ENCODE measurements around the gene FHIP2A. TPM values are rescaled to one million over a fixed set of nuclear protein-coding genes. Genes with fewer than 3 reads are reported as not detected.
"Not testable (repeated sequence)": the region's sequence is repeated elsewhere in the genome, so short reads cannot be mapped to it uniquely, and the experiment has no call there.

The FHIP2A gene
- total RNA-seq, 1 donor from 2014 or later: 59.3 TPM

DNA sequence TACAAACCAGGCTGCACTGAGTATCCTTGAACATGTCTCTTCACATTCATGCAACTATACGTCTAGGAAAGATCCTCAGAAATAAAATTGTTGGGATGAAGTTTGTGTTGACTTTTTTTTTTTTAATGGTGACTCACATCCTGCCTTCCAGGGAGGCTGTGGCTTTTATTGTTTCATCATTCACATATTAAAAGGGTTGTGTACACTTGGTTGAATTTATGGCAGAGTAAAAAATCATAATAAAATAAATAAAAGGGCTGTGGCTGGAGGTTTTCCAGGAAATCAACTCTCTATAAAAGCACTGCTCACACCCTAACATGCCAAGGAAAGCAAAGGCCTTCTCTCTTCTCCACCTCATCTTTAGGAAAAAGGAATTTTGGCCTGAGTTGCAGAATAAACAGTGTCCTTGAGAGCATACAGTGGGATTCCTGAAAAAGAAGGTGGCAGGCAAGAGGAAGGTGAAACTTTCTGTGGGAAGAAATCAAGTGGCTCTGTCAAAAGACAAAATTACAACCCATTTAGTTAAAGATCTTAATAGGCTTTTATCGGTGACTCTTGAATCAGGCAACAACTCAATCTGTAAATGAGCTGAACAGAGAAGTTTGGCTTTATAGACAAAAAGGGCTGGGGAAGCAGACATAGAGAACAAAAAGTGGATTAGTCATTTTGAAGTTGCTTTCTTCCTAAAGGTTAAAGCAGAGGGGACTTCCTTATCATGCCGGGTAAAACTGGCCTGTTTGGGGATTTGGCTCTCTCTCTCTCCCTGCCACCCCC lies 41.6 kb upstream of the FHIP2A start:
- Mint-ChIP-seq H3K9me3 (ENCODE audit: unreplicated experiment) (no peaks in the 10 kb centered on the region), H3K27ac (ENCODE audit: unreplicated experiment) (peak overlapping the region; percentile 80), H3K27me3 (ENCODE audit: unreplicated experiment) (no peaks in the 10 kb centered on the region), H3K36me3 (ENCODE audit: unreplicated experiment) (no peaks in the 10 kb centered on the region), H3K4me3 (ENCODE audit: unreplicated experiment) (no peak overlapping the region), H3K4me1 (ENCODE audit: unreplicated experiment) (peaks cover 15% of the 10 kb centered on the region)
- TF ChIP-seq, protein P1, sequence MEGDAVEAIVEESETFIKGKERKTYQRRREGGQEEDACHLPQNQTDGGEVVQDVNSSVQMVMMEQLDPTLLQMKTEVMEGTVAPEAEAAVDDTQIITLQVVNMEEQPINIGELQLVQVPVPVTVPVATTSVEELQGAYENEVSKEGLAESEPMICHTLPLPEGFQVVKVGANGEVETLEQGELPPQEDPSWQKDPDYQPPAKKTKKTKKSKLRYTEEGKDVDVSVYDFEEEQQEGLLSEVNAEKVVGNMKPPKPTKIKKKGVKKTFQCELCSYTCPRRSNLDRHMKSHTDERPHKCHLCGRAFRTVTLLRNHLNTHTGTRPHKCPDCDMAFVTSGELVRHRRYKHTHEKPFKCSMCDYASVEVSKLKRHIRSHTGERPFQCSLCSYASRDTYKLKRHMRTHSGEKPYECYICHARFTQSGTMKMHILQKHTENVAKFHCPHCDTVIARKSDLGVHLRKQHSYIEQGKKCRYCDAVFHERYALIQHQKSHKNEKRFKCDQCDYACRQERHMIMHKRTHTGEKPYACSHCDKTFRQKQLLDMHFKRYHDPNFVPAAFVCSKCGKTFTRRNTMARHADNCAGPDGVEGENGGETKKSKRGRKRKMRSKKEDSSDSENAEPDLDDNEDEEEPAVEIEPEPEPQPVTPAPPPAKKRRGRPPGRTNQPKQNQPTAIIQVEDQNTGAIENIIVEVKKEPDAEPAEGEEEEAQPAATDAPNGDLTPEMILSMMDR (IDR thresholded peaks at IDR 0.05): no peak
- no peak for DNase-seq (ENCODE audit: extremely low spot score, unreplicated experiment)

GRCh38 chr10:114780577-114781184 lies 40.9 kb upstream of the FHIP2A start:
- Mint-ChIP-seq H3K4me3 (ENCODE audit: unreplicated experiment) (no peak overlapping the region), H3K27ac (ENCODE audit: unreplicated experiment) (peak overlapping the region; percentile 80), H3K9me3 (ENCODE audit: unreplicated experiment) (no peaks in the 10 kb centered on the region), H3K27me3 (ENCODE audit: unreplicated experiment) (no peaks in the 10 kb centered on the region), H3K36me3 (ENCODE audit: unreplicated experiment) (no peaks in the 10 kb centered on the region), H3K4me1 (ENCODE audit: unreplicated experiment) (peaks cover 15% of the 10 kb centered on the region)
- TF ChIP-seq, protein P1 (IDR thresholded peaks at IDR 0.05): no peak
- no peak for DNase-seq (ENCODE audit: extremely low spot score, unreplicated experiment)

GRCh38 chr10:114782666-114783065 lies 38.9 kb upstream of the FHIP2A start:
- no peak overlapping the region for H3K4me3 Mint-ChIP-seq (ENCODE audit: unreplicated experiment)
- no peaks in the 10 kb centered on the region for H3K9me3 Mint-ChIP-seq (ENCODE audit: unreplicated experiment)
- no peaks in the 10 kb centered on the region for H3K27me3 Mint-ChIP-seq (ENCODE audit: unreplicated experiment)
- no peak overlapping the region for H3K27ac Mint-ChIP-seq (ENCODE audit: unreplicated experiment)
- H3K36me3 Mint-ChIP-seq (ENCODE audit: unreplicated experiment): no peaks in the 10 kb centered on the region
- H3K4me1 Mint-ChIP-seq (ENCODE audit: unreplicated experiment): peaks cover 15% of the 10 kb centered on the region
- no peak for DNase-seq (ENCODE audit: extremely low spot score, unreplicated experiment)
- TF ChIP-seq, protein P1 (IDR thresholded peaks at IDR 0.05): no peak

GRCh38 chr10:114783686-114784085 lies 37.9 kb upstream of the FHIP2A start:
- H3K27ac Mint-ChIP-seq (ENCODE audit: unreplicated experiment): no peak overlapping the region
- H3K4me1 Mint-ChIP-seq (ENCODE audit: unreplicated experiment): peaks cover 15% of the 10 kb centered on the region
- TF ChIP-seq, protein P1 (IDR thresholded peaks at IDR 0.05): no peak
- H3K36me3 Mint-ChIP-seq (ENCODE audit: unreplicated experiment): no peaks in the 10 kb centered on the region
- H3K27me3 Mint-ChIP-seq (ENCODE audit: unreplicated experiment): no peaks in the 10 kb centered on the region
- no peak overlapping the region for H3K4me3 Mint-ChIP-seq (ENCODE audit: unreplicated experiment)
- no peaks in the 10 kb centered on the region for H3K9me3 Mint-ChIP-seq (ENCODE audit: unreplicated experiment)
- no peak for DNase-seq (ENCODE audit: extremely low spot score, unreplicated experiment)

- not testable (repeated sequence) for H3K4me1 Mint-ChIP-seq (ENCODE audit: unreplicated experiment); H3K36me3 Mint-ChIP-seq (ENCODE audit: unreplicated experiment); H3K27me3 Mint-ChIP-seq (ENCODE audit: unreplicated experiment); DNase-seq (ENCODE audit: extremely low spot score, unreplicated experiment); H3K27ac Mint-ChIP-seq (ENCODE audit: unreplicated experiment); H3K9me3 Mint-ChIP-seq (ENCODE audit: unreplicated experiment); H3K4me3 Mint-ChIP-seq (ENCODE audit: unreplicated experiment)
- TF ChIP-seq, protein P1 (IDR thresholded peaks at IDR 0.05): peak; percentile 81
These were observed 35.1 kb upstream of the FHIP2A start for GRCh38 chr10:114786492-114786891.

GRCh38 chr10:114787131-114787530 lies 34.4 kb upstream of the FHIP2A start:
- not testable (repeated sequence) for H3K4me3 Mint-ChIP-seq (ENCODE audit: unreplicated experiment); H3K27ac Mint-ChIP-seq (ENCODE audit: unreplicated experiment); H3K4me1 Mint-ChIP-seq (ENCODE audit: unreplicated experiment); H3K27me3 Mint-ChIP-seq (ENCODE audit: unreplicated experiment); H3K9me3 Mint-ChIP-seq (ENCODE audit: unreplicated experiment); DNase-seq (ENCODE audit: extremely low spot score, unreplicated experiment); H3K36me3 Mint-ChIP-seq (ENCODE audit: unreplicated experiment)
